ENCODE measurements around the gene CD300LG. TPM values are rescaled to one million over a fixed set of nuclear protein-coding genes. Genes with fewer than 3 reads are reported as not detected.

The CD300LG gene
- polyA plus RNA-seq, 2 of the 4 experiments (the other 2 are of a cell fraction) = not detected

DNA sequence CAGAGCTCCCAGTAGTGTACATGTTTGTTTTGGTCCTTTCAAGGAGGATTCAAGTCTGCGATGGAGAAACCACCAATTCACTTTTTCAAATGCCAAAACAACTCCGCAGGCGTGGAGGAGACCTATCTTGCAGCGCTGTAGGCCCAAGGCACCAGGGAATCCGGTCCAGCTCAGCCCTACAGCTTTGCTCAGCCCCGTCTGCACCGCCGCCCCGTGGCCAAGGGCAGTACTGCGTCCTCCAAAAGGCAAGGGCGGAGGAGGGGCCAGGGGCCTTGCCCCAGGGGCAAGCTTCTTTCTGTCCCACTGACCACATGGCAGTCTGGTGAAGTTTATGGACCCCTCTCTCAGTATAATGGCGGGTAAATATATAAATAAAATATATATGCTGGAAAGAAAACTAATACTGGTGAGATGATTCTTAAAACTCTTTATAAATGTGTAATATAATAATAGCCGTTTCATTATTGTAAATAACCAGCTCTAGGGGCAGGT lies 709 bp upstream of the CD300LG start (continued):
- TF ChIP-seq, protein P1, sequence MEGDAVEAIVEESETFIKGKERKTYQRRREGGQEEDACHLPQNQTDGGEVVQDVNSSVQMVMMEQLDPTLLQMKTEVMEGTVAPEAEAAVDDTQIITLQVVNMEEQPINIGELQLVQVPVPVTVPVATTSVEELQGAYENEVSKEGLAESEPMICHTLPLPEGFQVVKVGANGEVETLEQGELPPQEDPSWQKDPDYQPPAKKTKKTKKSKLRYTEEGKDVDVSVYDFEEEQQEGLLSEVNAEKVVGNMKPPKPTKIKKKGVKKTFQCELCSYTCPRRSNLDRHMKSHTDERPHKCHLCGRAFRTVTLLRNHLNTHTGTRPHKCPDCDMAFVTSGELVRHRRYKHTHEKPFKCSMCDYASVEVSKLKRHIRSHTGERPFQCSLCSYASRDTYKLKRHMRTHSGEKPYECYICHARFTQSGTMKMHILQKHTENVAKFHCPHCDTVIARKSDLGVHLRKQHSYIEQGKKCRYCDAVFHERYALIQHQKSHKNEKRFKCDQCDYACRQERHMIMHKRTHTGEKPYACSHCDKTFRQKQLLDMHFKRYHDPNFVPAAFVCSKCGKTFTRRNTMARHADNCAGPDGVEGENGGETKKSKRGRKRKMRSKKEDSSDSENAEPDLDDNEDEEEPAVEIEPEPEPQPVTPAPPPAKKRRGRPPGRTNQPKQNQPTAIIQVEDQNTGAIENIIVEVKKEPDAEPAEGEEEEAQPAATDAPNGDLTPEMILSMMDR (IDR thresholded peaks at IDR 0.05) = peak; percentile 92
- TF ChIP-seq KDM5A (IDR thresholded peaks at IDR 0.05) (no peak), CBX8 (IDR thresholded peaks at IDR 0.05) (no peak), TFCP2L1 (CRISPR knock-in tag; IDR thresholded peaks at IDR 0.05) (no peak), PBX3 (IDR thresholded peaks at IDR 0.05) (no peak), MYC (IDR thresholded peaks at IDR 0.05; ENCODE audit: borderline replicate concordance, low read length) (no peak), ESRRA (IDR thresholded peaks at IDR 0.05; ENCODE audit: borderline replicate concordance, low read length) (no peak), HEYL (CRISPR knock-in tag; IDR thresholded peaks at IDR 0.05) (no peak), MAFK (IDR thresholded peaks at IDR 0.05; ENCODE audit: partially characterized antibody) (no peak), ZFP36 (IDR thresholded peaks at IDR 0.05; ENCODE audit: borderline replicate concordance, partially characterized antibody) (no peak), BCL3 (IDR thresholded peaks at IDR 0.05) (no peak), ZNF302 (CRISPR knock-in tag; IDR thresholded peaks at IDR 0.05) (no peak), FOSB (CRISPR knock-in tag; IDR thresholded peaks at IDR 0.05) (no peak), SMC3 (IDR thresholded peaks at IDR 0.05) (peak; percentile 85), CEBPB (IDR thresholded peaks at IDR 0.05) (no peak)
- TF ChIP-seq, protein P2, sequence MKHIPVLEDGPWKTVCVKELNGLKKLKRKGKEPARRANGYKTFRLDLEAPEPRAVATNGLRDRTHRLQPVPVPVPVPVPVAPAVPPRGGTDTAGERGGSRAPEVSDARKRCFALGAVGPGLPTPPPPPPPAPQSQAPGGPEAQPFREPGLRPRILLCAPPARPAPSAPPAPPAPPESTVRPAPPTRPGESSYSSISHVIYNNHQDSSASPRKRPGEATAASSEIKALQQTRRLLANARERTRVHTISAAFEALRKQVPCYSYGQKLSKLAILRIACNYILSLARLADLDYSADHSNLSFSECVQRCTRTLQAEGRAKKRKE (CRISPR knock-in tag; IDR thresholded peaks at IDR 0.05; ENCODE audit: low read depth) = no peak
- TF ChIP-seq, protein P3, sequence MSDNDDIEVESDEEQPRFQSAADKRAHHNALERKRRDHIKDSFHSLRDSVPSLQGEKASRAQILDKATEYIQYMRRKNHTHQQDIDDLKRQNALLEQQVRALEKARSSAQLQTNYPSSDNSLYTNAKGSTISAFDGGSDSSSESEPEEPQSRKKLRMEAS (IDR thresholded peaks at IDR 0.05) = peak; percentile 47

- DNase-seq (ENCODE audit: low read depth in 1 of 2, low spot score in 1 of 2) (no peak), FAIRE-seq (no peak), ATAC-seq (no peak)
- peaks cover 6% of the 10 kb centered on the region; the same call in 2 of the 3 replicates for H3K4me1 ChIP-seq
- POLR2A ChIA-PET = no interaction called here
- no peak overlapping the region for H3K4me2 ChIP-seq
- no peak overlapping the region for H3K27ac ChIP-seq
- CTCF ChIA-PET = interaction anchor here (0.5 to 10.8 kb wide), 7 partner anchors 7 to 331 kb away, joined by 3 to 168 read pairs (median 7); partner anchors contain the start of genes CFAP97D1 and DUSP3
- TF ChIP-seq EHF (CRISPR knock-in tag; IDR thresholded peaks at IDR 0.05) = no peak
- TF ChIP-seq HOXB13 (CRISPR knock-in tag; IDR thresholded peaks at IDR 0.05; ENCODE audit: low read depth) = no peak
- TF ChIP-seq KDM5A (IDR thresholded peaks at IDR 0.05) = no peak
- no peak for TF ChIP-seq RFX5 (IDR thresholded peaks at IDR 0.05)
- TF ChIP-seq MAZ (IDR thresholded peaks at IDR 0.05; ENCODE audit: borderline replicate concordance, low read depth, low read length) = no peak
- TF ChIP-seq, protein P1 (IDR thresholded peaks at IDR 0.05) = no peak
- TF ChIP-seq FOXS1 (CRISPR knock-in tag; IDR thresholded peaks at IDR 0.05) = no peak
- TF ChIP-seq, protein P3 (IDR thresholded peaks at IDR 0.05) = no peak
- TF ChIP-seq JUNB (IDR thresholded peaks at IDR 0.05) = no peak
- TF ChIP-seq HDAC2 (IDR thresholded peaks at IDR 0.05) = no peak
- no peaks in the 10 kb centered on the region for H3K9me3 ChIP-seq
- WGBS (ENCODE audit: missing lambda C conversion rate) = 78% methylated on average over 10 of the region's 10 CpGs
- no peak overlapping the region for H3K4me3 ChIP-seq
Measured at GRCh38 chr17:43848601-43849000, 1.6 kb downstream of the CD300LG start.
